A549 (cell line): ENCODE results near the gene RNF213. TPM values are rescaled to one million over a fixed set of nuclear protein-coding genes. Genes with fewer than 3 reads are reported as not detected.
A peak's percentile ranks its signal among the peaks of the same experiment; 100 is the strongest.

Experiments
- ATAC-seq, 2 experiments: fragments of 200-7000 bp in 1 of 2; fragments of >200 bp in 1 of 2; cut with Nextera tagmentation in 1 of 2; cut with Tn5 transposase in 1 of 2; 3 replicates each; pipeline versions ENCODE4 v1.8.0 to v1.9.1; 2018 to 2020; ENCODE audit warnings: mild to moderate bottlenecking in 1 of 2, moderate library complexity in 1 of 2
- CTCF ChIA-PET: fragments of 300-600 bp; sonication (Branson Sonifier 250); formaldehyde crosslinking; extraction: SDS; loops from one replicate; lab custom pipeline; 2021; ENCODE audit warnings: antibody characterized with exemption, inconsistent platforms; lab: Yijun Ruan, JAX
- POLR2A ChIA-PET: fragments of 350-600 bp; formaldehyde crosslinking; extraction: SDS; loops from one replicate; lab custom pipeline; 2021; ENCODE audit warnings: antibody characterized with exemption, inconsistent platforms; lab: Yijun Ruan, JAX
- DNase-seq, 2 experiments: peaks; one replicate each; pipeline versions ENCODE4 v3.0.0 to v3.0.0-alpha.2; 2011 to 2016; ENCODE audit warnings: low read depth in 1 of 2, low spot score in 1 of 2
- FAIRE-seq: peaks from 2 replicates; lab custom pipeline; 2011; peaks lifted over from hg19 to GRCh38; lab: Jason Lieb, UNC
- H3K27ac ChIP-seq, 2 experiments: fragments of >200 bp; sonication (Bioruptor Twin); formaldehyde crosslinking; 3 replicates each; pipeline ENCODE4 v1.5.1; 2016 to 2017
- H3K4me1 ChIP-seq: fragments of >200 bp; sonication (Bioruptor Twin); formaldehyde crosslinking; 3 replicates; pipeline ENCODE4 v1.6.1; 2016
- H3K4me2 ChIP-seq: fragments of >200 bp; sonication (Bioruptor Twin); formaldehyde crosslinking; 3 replicates; pipeline ENCODE4 v1.6.1; 2016
- H3K4me3 ChIP-seq: fragments of >200 bp; sonication (Bioruptor Twin); formaldehyde crosslinking; 3 replicates; pipeline ENCODE4 v1.5.1; 2016
- H3K9me3 ChIP-seq: fragments of >200 bp; sonication (Bioruptor Twin); formaldehyde crosslinking; 3 replicates; pipeline ENCODE4 v1.6.1; 2016
- CBX2 ChIP-seq: fragments of 200-600 bp; sonication (generic); IDR thresholded peaks from 2 replicates; pipeline ENCODE4 v1.6.1; 2016; ENCODE audit warnings: low read depth, mild to moderate bottlenecking, borderline replicate concordance
- CEBPB ChIP-seq, 2 experiments: fragments of >200 bp in 1 of 2; sonication (Bioruptor Twin) in 1 of 2; formaldehyde crosslinking in 1 of 2; IDR thresholded peaks; 2 replicates each; pipeline ENCODE4 v1.6.1; 2012 to 2016
- EHF ChIP-seq: fragments of 250-450 bp; sonication (Bioruptor Pico); IDR thresholded peaks from 2 replicates; pipeline ENCODE4 v1.5.0; 2020; ENCODE audit warnings: mild to moderate bottlenecking
- EHMT2 ChIP-seq: fragments of 200-600 bp; sonication (generic); IDR thresholded peaks from 2 replicates; pipeline ENCODE4 v1.6.1; 2016; ENCODE audit warnings: antibody characterized with exemption, low read depth, mild to moderate bottlenecking, moderate library complexity
- FOSB ChIP-seq: fragments of 250-450 bp; sonication (Bioruptor Pico); IDR thresholded peaks from 2 replicates; pipeline ENCODE4 v1.5.0; 2020; ENCODE audit warnings: mild to moderate bottlenecking, moderate library complexity
- GATA3 ChIP-seq: IDR thresholded peaks from 2 replicates; pipeline ENCODE4 v1.6.1; 2012; ENCODE audit warnings: borderline replicate concordance
- JUN ChIP-seq, 2 experiments: fragments of >200 bp; sonication (Bioruptor Twin); formaldehyde crosslinking; IDR thresholded peaks; 2 replicates in 1 of 2; 3 replicates in 1 of 2; pipeline ENCODE4 v1.6.1; 2016 to 2017
- KDM5A ChIP-seq: fragments of 200-600 bp; sonication (generic); IDR thresholded peaks from 2 replicates; pipeline ENCODE4 v1.6.1; 2016; ENCODE audit warnings: antibody characterized with exemption, mild to moderate bottlenecking
- MAFK ChIP-seq: fragments of 450-650 bp; IDR thresholded peaks from 2 replicates; pipeline ENCODE4 v1.6.1; 2014; ENCODE audit not compliant: partially characterized antibody
- MAZ ChIP-seq: fragments of 150-350 bp; IDR thresholded peaks from 2 replicates; pipeline ENCODE4 v1.6.1; 2014; ENCODE audit warnings: antibody characterized with exemption, low read depth, low read length, borderline replicate concordance
- PHF8 ChIP-seq: fragments of 200-600 bp; sonication (generic); IDR thresholded peaks from 2 replicates; pipeline ENCODE4 v1.6.1; 2016; ENCODE audit warnings: low read depth, mild to moderate bottlenecking, antibody characterized with exemption, moderate library complexity, borderline replicate concordance
- POLR2AphosphoS2 ChIP-seq: conservative IDR thresholded peaks from 2 replicates; pipeline ENCODE4 v1.6.1; 2012; ENCODE audit warnings: low read length, improper control_type of control experiment, inconsistent platforms
- RCOR1 ChIP-seq: fragments of 150-350 bp; IDR thresholded peaks from 2 replicates; pipeline ENCODE4 v1.6.1; 2014; ENCODE audit warnings: antibody characterized with exemption, low read length, low read depth
- RNF2 ChIP-seq: fragments of 200-600 bp; sonication (generic); IDR thresholded peaks from 2 replicates; pipeline ENCODE4 v1.6.1; 2016; ENCODE audit warnings: low read depth, mild to moderate bottlenecking, antibody characterized with exemption, moderate library complexity, borderline replicate concordance
- SMC3 ChIP-seq: fragments of >200 bp; sonication (Bioruptor Twin); formaldehyde crosslinking; IDR thresholded peaks from 3 replicates; pipeline ENCODE4 v1.6.1; 2018; ENCODE audit warnings: inconsistent platforms
- SREBF2 ChIP-seq: fragments of 450-650 bp; IDR thresholded peaks from 2 replicates; pipeline ENCODE4 v1.6.1; 2014; ENCODE audit warnings: mild to moderate bottlenecking, moderate library complexity
- ZNF302 ChIP-seq: fragments of 250-450 bp; sonication (Bioruptor Pico); IDR thresholded peaks from 2 replicates; pipeline ENCODE4 v1.9.0; 2021; ENCODE audit warnings: inconsistent platforms, mild to moderate bottlenecking, moderate library complexity
- ZSCAN20 ChIP-seq: fragments of 250-450 bp; sonication (Bioruptor Pico); IDR thresholded peaks from 2 replicates; pipeline ENCODE4 v1.8.0; 2022; ENCODE audit warnings: mild to moderate bottlenecking, moderate library complexity
- WGBS: methylation state at CpG from one replicate; pipeline ENCODE4 v1.1.6; 2017; ENCODE audit errors: missing lambda C conversion rate; 5-methylcytosine and 5-hydroxymethylcytosine counted together
- polyA plus RNA-seq, 4 experiments: library from polyadenylated mRNA; depleted of rRNA in 3 of 4; stranded (reverse); fragments of >200 nt; fragmentation: RNase III in 1 of 4; extraction: RNeasy Plus Mini Kit Qiagen cat#74134 plus additional on column Dnase treatment in 1 of 4; gene quantifications; 2 replicates in 3 of 4; 3 replicates in 1 of 4; pipeline ENCODE4 v1.2.3, GENCODE V29; 2011 to 2017
- TF ChIP-seq, protein P1 (sequence below): fragments of >200 bp; sonication (Bioruptor Twin); formaldehyde crosslinking; IDR thresholded peaks from 2 replicates; pipeline ENCODE4 v1.6.1; 2016
- TF ChIP-seq, protein P2 (sequence below): IDR thresholded peaks from 2 replicates; pipeline ENCODE4 v1.6.1; 2012
- TF ChIP-seq, protein P3 (sequence below): fragments of 450-650 bp; IDR thresholded peaks from 2 replicates; pipeline ENCODE4 v1.6.1; 2014; ENCODE audit warnings: antibody characterized with exemption
- TF ChIP-seq, protein P4 (sequence below): fragments of >200 bp; sonication (Bioruptor Twin); formaldehyde crosslinking; IDR thresholded peaks from 3 replicates; pipeline ENCODE4 v1.5.1; 2016
- TF ChIP-seq, protein P5 (sequence below): fragments of 150-350 bp; IDR thresholded peaks from 2 replicates; pipeline ENCODE4 v1.6.1; 2014; ENCODE audit warnings: low read depth, mild to moderate bottlenecking, low read length

Gene RNF213
- polyA plus RNA-seq, 2 of the 4 experiments (the other 2 are of a cell fraction): 59.1 to 127 TPM

DNA sequence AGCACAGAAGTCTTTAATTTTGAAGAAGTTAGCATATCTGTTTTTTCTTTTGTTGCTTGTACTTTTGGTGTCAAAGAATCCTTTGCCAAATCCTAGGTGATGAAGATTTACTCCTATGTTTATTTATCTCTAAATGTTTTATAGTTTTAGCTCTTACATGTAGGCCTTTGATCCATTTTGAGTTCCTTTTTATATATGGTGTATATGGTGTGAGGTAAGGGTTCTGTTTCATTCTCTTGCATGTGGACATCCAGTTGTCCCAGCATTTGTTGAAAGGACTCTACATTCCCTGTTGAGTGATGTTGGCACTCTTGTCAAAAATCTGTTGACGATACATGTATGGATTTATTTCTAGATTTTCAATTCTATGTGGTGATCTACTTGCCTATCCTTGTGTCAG is 62.2 kb downstream of the RNF213 start:
- FAIRE-seq (peak; percentile 13), DNase-seq (no peak), ATAC-seq (no peak)
- ChIA-PET CTCF (no interaction called here), POLR2A (no interaction called here)
- 93% methylated on average over 1 of the region's 1 CpG for WGBS
- Histone ChIP-seq H3K9me3 (no peaks in the 10 kb centered on the region), H3K4me1 (no peaks in the 10 kb centered on the region), H3K4me2 (no peak overlapping the region), H3K27ac (no peak overlapping the region), H3K4me3 (no peak overlapping the region)
- TF ChIP-seq MAFK: no peak
- TF ChIP-seq EHF (CRISPR knock-in tag): no peak
- TF ChIP-seq JUN (IDR thresholded peaks at IDR 0.05): no peak
- no peak for TF ChIP-seq FOSB (CRISPR knock-in tag)
- TF ChIP-seq ZSCAN20: no peak
- TF ChIP-seq GATA3: no peak
- TF ChIP-seq, protein P1, sequence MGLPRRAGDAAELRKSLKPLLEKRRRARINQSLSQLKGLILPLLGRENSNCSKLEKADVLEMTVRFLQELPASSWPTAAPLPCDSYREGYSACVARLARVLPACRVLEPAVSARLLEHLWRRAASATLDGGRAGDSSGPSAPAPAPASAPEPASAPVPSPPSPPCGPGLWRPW: no peak
- no peak for TF ChIP-seq SREBF2
- no peak for TF ChIP-seq RCOR1
- TF ChIP-seq RNF2: no peak
- no peak for TF ChIP-seq CBX2
- TF ChIP-seq KDM5A: no peak
- TF ChIP-seq MAZ: no peak
- TF ChIP-seq, protein P2, sequence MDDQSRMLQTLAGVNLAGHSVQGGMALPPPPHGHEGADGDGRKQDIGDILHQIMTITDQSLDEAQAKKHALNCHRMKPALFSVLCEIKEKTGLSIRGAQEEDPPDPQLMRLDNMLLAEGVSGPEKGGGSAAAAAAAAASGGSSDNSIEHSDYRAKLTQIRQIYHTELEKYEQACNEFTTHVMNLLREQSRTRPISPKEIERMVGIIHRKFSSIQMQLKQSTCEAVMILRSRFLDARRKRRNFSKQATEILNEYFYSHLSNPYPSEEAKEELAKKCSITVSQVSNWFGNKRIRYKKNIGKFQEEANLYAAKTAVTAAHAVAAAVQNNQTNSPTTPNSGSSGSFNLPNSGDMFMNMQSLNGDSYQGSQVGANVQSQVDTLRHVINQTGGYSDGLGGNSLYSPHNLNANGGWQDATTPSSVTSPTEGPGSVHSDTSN: no peak
- no peak for TF ChIP-seq SMC3
- no peak for TF ChIP-seq ZNF302 (CRISPR knock-in tag)
- TF ChIP-seq, protein P3, sequence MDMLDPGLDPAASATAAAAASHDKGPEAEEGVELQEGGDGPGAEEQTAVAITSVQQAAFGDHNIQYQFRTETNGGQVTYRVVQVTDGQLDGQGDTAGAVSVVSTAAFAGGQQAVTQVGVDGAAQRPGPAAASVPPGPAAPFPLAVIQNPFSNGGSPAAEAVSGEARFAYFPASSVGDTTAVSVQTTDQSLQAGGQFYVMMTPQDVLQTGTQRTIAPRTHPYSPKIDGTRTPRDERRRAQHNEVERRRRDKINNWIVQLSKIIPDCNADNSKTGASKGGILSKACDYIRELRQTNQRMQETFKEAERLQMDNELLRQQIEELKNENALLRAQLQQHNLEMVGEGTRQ: no peak
- TF ChIP-seq EHMT2: no peak

DNA sequence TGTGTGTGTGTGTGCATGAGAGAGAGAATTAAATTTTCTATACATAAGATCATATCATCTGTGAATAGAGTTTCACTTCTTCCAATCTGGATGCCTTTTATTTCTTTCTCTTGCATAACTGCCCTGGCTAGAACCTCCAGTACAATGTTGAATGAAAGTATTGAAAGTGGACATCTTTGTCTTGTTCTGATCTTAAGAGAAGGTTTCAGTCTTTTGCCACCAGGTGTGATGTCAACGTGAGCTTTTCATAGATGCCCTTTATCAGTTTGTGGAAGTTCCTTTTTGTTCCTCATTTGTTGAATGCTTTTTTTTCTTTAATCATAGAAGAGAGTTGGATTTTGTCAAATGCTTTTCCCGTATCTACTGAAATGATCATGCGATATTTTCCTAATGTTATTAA is 63.3 kb downstream of the RNF213 start:
- Histone ChIP-seq H3K27ac (no peak overlapping the region), H3K4me3 (no peak overlapping the region), H3K4me1 (no peaks in the 10 kb centered on the region), H3K4me2 (no peak overlapping the region), H3K9me3 (no peaks in the 10 kb centered on the region)
- no peak for TF ChIP-seq EHMT2
- POLR2A ChIA-PET: no interaction called here
- no peak for DNase-seq
- WGBS: 95% methylated on average over 3 of the region's 3 CpGs
- peak; percentile 72 for FAIRE-seq
- CTCF ChIA-PET: no interaction called here
- ATAC-seq: no peak

DNA sequence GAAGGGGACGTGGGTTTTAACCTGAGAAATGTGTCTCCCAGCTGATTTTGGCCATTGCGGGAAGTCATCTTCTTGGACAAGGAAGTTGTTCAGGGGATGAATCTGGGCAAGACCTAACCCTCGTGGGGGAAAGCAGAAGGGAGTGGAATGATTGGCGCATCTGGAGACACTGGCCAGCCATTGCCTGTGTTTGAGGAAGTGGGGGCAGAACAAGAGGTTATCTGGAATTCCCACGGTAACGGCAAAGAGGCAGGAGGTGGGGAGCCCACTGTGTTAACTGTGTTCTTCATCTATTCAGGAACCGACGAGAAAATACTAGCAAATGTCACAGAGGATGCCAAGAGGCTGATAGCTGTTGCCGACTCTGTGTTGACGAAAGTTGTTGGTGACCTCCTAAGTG is 66.9 kb downstream of the RNF213 start:
- ChIA-PET CTCF (no interaction called here), POLR2A (no interaction called here)
- H3K4me2 ChIP-seq: no peak overlapping the region
- no peak overlapping the region for H3K4me3 ChIP-seq
- no peak overlapping the region for H3K27ac ChIP-seq
- FAIRE-seq (no peak), ATAC-seq (no peak), DNase-seq (no peak)
- no peaks in the 10 kb centered on the region for H3K9me3 ChIP-seq
- WGBS: 91% methylated on average over 10 of the region's 10 CpGs
- no peaks in the 10 kb centered on the region for H3K4me1 ChIP-seq
- TF ChIP-seq POLR2AphosphoS2: no peak

DNA sequence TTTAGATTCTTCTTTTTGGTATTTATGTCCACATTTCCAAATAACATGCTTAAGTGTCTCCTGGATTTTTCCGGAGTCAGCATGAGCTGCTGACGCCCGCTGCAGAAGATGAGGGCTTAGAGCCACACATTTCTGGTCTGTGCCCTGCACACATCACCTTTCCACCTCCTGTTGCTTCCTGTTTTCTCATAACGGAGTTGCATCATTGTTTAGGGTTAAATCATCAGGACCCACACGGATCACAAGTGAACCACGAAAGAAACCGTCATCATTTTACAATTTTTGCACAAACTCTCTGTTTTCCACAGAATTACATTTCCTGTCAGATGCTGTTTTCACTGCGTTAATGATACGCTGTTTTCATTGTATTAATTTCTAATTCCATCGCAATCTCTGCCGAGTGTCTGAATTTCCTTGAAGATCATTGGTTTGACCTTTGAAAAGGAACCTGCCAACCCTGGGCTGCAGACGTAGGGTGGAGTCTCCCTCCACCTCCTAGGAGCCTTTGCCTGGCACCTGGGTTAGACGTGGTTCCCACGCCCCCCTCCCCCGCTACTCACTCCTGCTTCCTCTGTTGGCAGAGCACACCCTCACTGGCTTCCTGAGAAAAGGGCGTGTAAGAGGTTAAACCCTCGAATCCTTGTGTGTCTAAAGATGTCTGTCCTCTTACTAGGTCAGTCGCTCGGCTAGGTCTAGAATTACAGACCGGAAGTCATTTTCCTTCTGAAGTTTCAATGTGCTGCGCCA is 68.2 kb downstream of the RNF213 start:
- no peak for DNase-seq
- H3K27ac ChIP-seq: no peak overlapping the region
- POLR2A ChIA-PET: interaction anchor here (0.6 kb wide), 1 partner anchor 347 kb away, joined by 4 read pairs; no protein-coding TSS in a partner anchor
- CTCF ChIA-PET: no interaction called here
- H3K4me2 ChIP-seq: no peak overlapping the region
- H3K9me3 ChIP-seq: no peaks in the 10 kb centered on the region
- 90% methylated on average over 21 of the region's 21 CpGs for WGBS
- H3K4me1 ChIP-seq: no peaks in the 10 kb centered on the region
- FAIRE-seq: no peak
- TF ChIP-seq, protein P4, sequence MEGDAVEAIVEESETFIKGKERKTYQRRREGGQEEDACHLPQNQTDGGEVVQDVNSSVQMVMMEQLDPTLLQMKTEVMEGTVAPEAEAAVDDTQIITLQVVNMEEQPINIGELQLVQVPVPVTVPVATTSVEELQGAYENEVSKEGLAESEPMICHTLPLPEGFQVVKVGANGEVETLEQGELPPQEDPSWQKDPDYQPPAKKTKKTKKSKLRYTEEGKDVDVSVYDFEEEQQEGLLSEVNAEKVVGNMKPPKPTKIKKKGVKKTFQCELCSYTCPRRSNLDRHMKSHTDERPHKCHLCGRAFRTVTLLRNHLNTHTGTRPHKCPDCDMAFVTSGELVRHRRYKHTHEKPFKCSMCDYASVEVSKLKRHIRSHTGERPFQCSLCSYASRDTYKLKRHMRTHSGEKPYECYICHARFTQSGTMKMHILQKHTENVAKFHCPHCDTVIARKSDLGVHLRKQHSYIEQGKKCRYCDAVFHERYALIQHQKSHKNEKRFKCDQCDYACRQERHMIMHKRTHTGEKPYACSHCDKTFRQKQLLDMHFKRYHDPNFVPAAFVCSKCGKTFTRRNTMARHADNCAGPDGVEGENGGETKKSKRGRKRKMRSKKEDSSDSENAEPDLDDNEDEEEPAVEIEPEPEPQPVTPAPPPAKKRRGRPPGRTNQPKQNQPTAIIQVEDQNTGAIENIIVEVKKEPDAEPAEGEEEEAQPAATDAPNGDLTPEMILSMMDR: no peak
- TF ChIP-seq, protein P5, sequence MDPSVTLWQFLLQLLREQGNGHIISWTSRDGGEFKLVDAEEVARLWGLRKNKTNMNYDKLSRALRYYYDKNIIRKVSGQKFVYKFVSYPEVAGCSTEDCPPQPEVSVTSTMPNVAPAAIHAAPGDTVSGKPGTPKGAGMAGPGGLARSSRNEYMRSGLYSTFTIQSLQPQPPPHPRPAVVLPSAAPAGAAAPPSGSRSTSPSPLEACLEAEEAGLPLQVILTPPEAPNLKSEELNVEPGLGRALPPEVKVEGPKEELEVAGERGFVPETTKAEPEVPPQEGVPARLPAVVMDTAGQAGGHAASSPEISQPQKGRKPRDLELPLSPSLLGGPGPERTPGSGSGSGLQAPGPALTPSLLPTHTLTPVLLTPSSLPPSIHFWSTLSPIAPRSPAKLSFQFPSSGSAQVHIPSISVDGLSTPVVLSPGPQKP: no peak
- TF ChIP-seq FOSB (CRISPR knock-in tag): no peak
- TF ChIP-seq CEBPB (IDR thresholded peaks at IDR 0.05): 0 out of 4 replicates have a peak, but pooled peaks of 1 of the 2 experiments have one; percentile 5
- TF ChIP-seq, protein P2: no peak
- TF ChIP-seq, protein P1: no peak
- no peak for TF ChIP-seq PHF8
- no peak for ATAC-seq
- no peak overlapping the region for H3K4me3 ChIP-seq
